Neural cell (in vitro differentiated cells): ENCODE data around the gene PARP11. TPM values are rescaled to one million over a fixed set of nuclear protein-coding genes. Genes with fewer than 3 reads are reported as not detected.

ENCODE experiments used
- H2AFZ ChIP-seq: fragments of 200-600, 300-800 bp; sonication (generic), shearing (Covaris generic); 2 replicates; pipeline ENCODE4 v1.6.0; 2014; ENCODE audit warnings: low read depth, mild to moderate bottlenecking, antibody characterized with exemption, low read length, moderate library complexity
- H3F3A ChIP-seq: fragments of 200-600 bp; shearing (Covaris generic); 2 replicates; pipeline ENCODE4 v1.6.1; 2016; ENCODE audit warnings: mild to moderate bottlenecking, moderate library complexity, mixed read lengths, antibody characterized with exemption, low read length; ENCODE audit not compliant: insufficient read depth, poor library complexity, severe bottlenecking
- H3K27ac ChIP-seq: fragments of 200-600, 300-800 bp; sonication (generic), shearing (Covaris generic); 2 replicates; pipeline ENCODE4 v1.5.1; 2014; ENCODE audit warnings: mild to moderate bottlenecking, low read length, moderate library complexity
- H3K27me3 ChIP-seq: fragments of 300-800, 200-600 bp; sonication (generic), shearing (Covaris generic); 2 replicates; pipeline ENCODE4 v1.6.0; 2014; ENCODE audit warnings: mild to moderate bottlenecking, low read depth, low read length, moderate library complexity; ENCODE audit not compliant: insufficient read depth
- H3K36me3 ChIP-seq: fragments of 300-800, 200-600 bp; sonication (generic), shearing (Covaris generic); 2 replicates; pipeline ENCODE4 v1.5.1; 2014; ENCODE audit warnings: mild to moderate bottlenecking, antibody characterized with exemption, low read length, moderate library complexity; ENCODE audit not compliant: insufficient read depth
- H3K4me2 ChIP-seq: fragments of 300-800, 200-600 bp; sonication (generic), shearing (Covaris generic); 2 replicates; pipeline ENCODE4 v1.6.0; 2014; ENCODE audit warnings: mild to moderate bottlenecking, low read length
- H3K4me3 ChIP-seq: fragments of 300-800, 200-600 bp; sonication (generic), shearing (Covaris generic); 2 replicates; pipeline ENCODE4 v1.5.1; 2014; ENCODE audit warnings: mild to moderate bottlenecking, low read length, moderate library complexity
- H3K79me2 ChIP-seq: fragments of 200-600 bp; shearing (Covaris generic); replicated peaks from 2 replicates; pipeline ENCODE4 v1.6.0; 2014; ENCODE audit warnings: mild to moderate bottlenecking, low read length, moderate library complexity; ENCODE audit not compliant: insufficient read depth
- H3K9ac ChIP-seq: fragments of 300-800, 200-600 bp; sonication (generic), shearing (Covaris generic); 2 replicates; pipeline ENCODE4 v1.6.1; 2016; ENCODE audit warnings: mild to moderate bottlenecking, low read length, mixed read lengths
- H3K9me2 ChIP-seq: fragments of 200-600 bp; shearing (Covaris generic); 2 replicates; pipeline ENCODE4 v1.6.1; 2016; ENCODE audit warnings: mild to moderate bottlenecking, low read length, mixed read lengths; ENCODE audit not compliant: insufficient read depth
- H3K9me3 ChIP-seq: fragments of 200-600, 300-800 bp; sonication (generic), shearing (Covaris generic); 2 replicates; pipeline ENCODE4 v1.6.1; 2016; ENCODE audit warnings: mild to moderate bottlenecking, mixed run types, low read length, moderate library complexity, mixed read lengths
- H4K20me1 ChIP-seq: fragments of 200-600 bp; shearing (Covaris generic); 2 replicates; pipeline ENCODE4 v1.6.1; 2016; ENCODE audit warnings: mild to moderate bottlenecking, mixed run types; ENCODE audit not compliant: insufficient read depth
- CTCF ChIP-seq: fragments of 450-650 bp; IDR thresholded peaks from 2 replicates; pipeline ENCODE4 v1.5.1; 2014; ENCODE audit warnings: antibody characterized with exemption, mild to moderate bottlenecking, moderate library complexity; ENCODE audit not compliant: poor library complexity, severe bottlenecking
- EP300 ChIP-seq: fragments of 450-650 bp; conservative IDR thresholded peaks from 2 replicates; pipeline ENCODE4 v1.6.1; 2014; ENCODE audit warnings: antibody characterized with exemption, mild to moderate bottlenecking, moderate library complexity; ENCODE audit not compliant: poor library complexity, severe bottlenecking
- EZH2 ChIP-seq: fragments of 200-600, 300-800 bp; shearing (Covaris generic), sonication (generic); IDR thresholded peaks from 2 replicates; pipeline ENCODE4 v1.6.1; 2014; ENCODE audit warnings: antibody characterized with exemption, low read length, borderline replicate concordance, mild to moderate bottlenecking; ENCODE audit not compliant: insufficient read depth, poor library complexity, severe bottlenecking
- MXI1 ChIP-seq: fragments of 450-650 bp; conservative IDR thresholded peaks from 2 replicates; pipeline ENCODE4 v1.6.1; 2014; ENCODE audit warnings: antibody characterized with exemption, mild to moderate bottlenecking; ENCODE audit not compliant: poor library complexity, severe bottlenecking
- POLR2AphosphoS5 ChIP-seq: IDR thresholded peaks from 2 replicates; pipeline ENCODE4 v1.6.1; 2012
- RAD21 ChIP-seq: fragments of 450-650 bp; conservative IDR thresholded peaks from 2 replicates; pipeline ENCODE4 v1.6.1; 2014; ENCODE audit warnings: antibody characterized with exemption, mild to moderate bottlenecking, moderate library complexity
- REST ChIP-seq: IDR thresholded peaks from 2 replicates; pipeline ENCODE4 v1.6.1; 2012; ENCODE audit warnings: borderline replicate concordance
- SMC3 ChIP-seq: fragments of 450-650 bp; conservative IDR thresholded peaks from 2 replicates; pipeline ENCODE4 v1.6.1; 2014; ENCODE audit warnings: antibody characterized with exemption, mild to moderate bottlenecking, moderate library complexity; ENCODE audit not compliant: poor library complexity
- TAF1 ChIP-seq: IDR thresholded peaks from 2 replicates; pipeline ENCODE4 v1.6.1; 2012; ENCODE audit warnings: low read depth
- polyA plus RNA-seq: library from polyadenylated mRNA; depleted of rRNA; stranded (reverse); fragments of >200 nt; gene quantifications from 2 replicates; pipeline ENCODE4 v1.2.3, GENCODE V29; 2014

The PARP11 gene
- polyA plus RNA-seq, 1 donor from 2014 or later: 20.3 TPM

DNA sequence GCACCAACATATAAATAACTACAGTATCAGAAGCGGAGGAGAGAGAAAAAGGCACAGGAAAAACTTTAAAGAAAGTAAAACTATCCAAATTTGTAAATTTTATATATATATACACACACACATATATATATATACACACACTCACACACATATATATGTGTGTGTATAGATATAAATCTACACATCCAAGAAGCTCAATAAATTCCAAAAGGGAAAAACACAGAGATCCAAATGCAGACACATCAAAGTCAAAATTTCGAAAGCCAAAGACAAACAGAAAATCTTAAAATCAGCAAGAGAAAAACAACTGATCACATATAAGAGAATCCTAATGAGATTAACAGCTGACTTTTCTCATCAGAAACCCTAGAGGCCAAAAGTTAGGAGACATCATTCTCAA, 37.3 kb downstream of the PARP11 start (continued):
- TF ChIP-seq MXI1: no peak

GRCh38 chr12:3834774-3835173, 38.4 kb downstream of the PARP11 start:
- Histone ChIP-seq H3K4me3 (no peak overlapping the region), H3K79me2 (peaks cover 12% of the 10 kb centered on the region), H3K9me3 (no peaks in the 10 kb centered on the region), H3K27me3 (no peaks in the 10 kb centered on the region), H3K9me2 (no peaks in the 10 kb centered on the region), H3K27ac (no peak overlapping the region), H3K4me2 (no peak overlapping the region), H3F3A (no peaks in the 10 kb centered on the region), H3K9ac (no peak overlapping the region), H2AFZ (no peak overlapping the region), H3K36me3 (no peaks in the 10 kb centered on the region), H4K20me1 (no peaks in the 10 kb centered on the region)
- no peak for TF ChIP-seq CTCF
- no peak for TF ChIP-seq MXI1
- no peak for TF ChIP-seq EP300
- TF ChIP-seq POLR2AphosphoS5: no peak
- TF ChIP-seq TAF1: no peak
- TF ChIP-seq EZH2: no peak
- TF ChIP-seq SMC3: no peak
- no peak for TF ChIP-seq RAD21
- TF ChIP-seq REST: no peak

DNA sequence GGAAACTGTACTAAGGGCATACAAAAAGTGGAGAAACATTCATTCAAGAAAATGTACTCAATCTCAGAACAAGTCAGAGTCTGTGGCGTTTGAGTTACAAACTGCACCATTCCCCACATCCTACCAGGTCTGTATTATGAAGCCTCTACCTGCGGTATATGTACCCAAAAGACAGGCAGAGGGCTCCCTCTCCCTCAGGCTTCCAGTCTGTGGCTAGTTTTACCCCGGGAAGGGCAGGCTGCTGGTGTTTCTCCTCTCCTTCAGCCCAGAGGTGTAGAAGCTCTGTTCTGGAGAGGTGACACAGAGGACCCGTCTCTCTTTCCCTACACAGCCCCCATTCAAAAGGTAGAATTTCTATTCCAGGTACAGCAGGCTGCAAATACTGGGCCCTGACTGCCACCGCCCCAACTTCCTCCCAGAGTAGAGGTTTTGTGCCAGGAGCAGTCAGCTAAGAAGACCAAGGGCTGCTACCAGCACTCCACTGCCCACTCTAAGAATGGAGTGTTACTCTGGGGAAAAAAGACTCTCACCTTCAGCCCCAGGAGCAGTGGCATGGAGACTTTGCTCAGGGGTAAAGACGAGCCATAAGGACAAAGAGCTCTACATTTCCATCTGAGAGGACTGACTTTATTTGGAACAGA, 39.4 kb downstream of the PARP11 start:
- peaks cover 12% of the 10 kb centered on the region for H3K79me2 ChIP-seq
- no peaks in the 10 kb centered on the region for H3K27me3 ChIP-seq
- H3K9ac ChIP-seq: no peak overlapping the region
- TF ChIP-seq TAF1: no peak
- no peak for TF ChIP-seq EP300
- TF ChIP-seq CTCF: no peak
- TF ChIP-seq REST: no peak
- no peak for TF ChIP-seq SMC3
- TF ChIP-seq EZH2: no peak
- TF ChIP-seq MXI1: no peak
- TF ChIP-seq POLR2AphosphoS5: no peak
- no peak for TF ChIP-seq RAD21
- no peak overlapping the region for H3K27ac ChIP-seq
- H3K36me3 ChIP-seq: no peaks in the 10 kb centered on the region
- no peaks in the 10 kb centered on the region for H3K9me3 ChIP-seq
- no peaks in the 10 kb centered on the region for H4K20me1 ChIP-seq
- no peak overlapping the region for H3K4me2 ChIP-seq
- H2AFZ ChIP-seq: no peak overlapping the region
- no peaks in the 10 kb centered on the region for H3K9me2 ChIP-seq
- no peak overlapping the region for H3K4me3 ChIP-seq
- H3F3A ChIP-seq: no peaks in the 10 kb centered on the region
